CMK (cell line): ENCODE results near the gene BOD1L1.

Experiments
- DNase-seq: peaks from one replicate; pipeline ENCODE4 v3.0.0-alpha.2; 2010; ENCODE audit warnings: low read depth

BOD1L1 gene

GRCh38 chr4:13539047-13539618, 88.4 kb downstream of the BOD1L1 start:
- DNase-seq: no peak

GRCh38 chr4:13538427-13538973, 89.0 kb downstream of the BOD1L1 start:
- no peak for DNase-seq

GRCh38 chr4:13537832-13538177, 89.7 kb downstream of the BOD1L1 start:
- DNase-seq: no peak

- DNase-seq: no peak
Measured at GRCh38 chr4:13537011-13537831, 90.3 kb downstream of the BOD1L1 start.

GRCh38 chr4:13536607-13537006, 90.9 kb downstream of the BOD1L1 start:
- DNase-seq: no peak

GRCh38 chr4:13535708-13536361, 91.7 kb downstream of the BOD1L1 start:
- no peak for DNase-seq

GRCh38 chr4:13535118-13535517, 92.4 kb downstream of the BOD1L1 start:
- DNase-seq: no peak

GRCh38 chr4:13534344-13535063, 93.0 kb downstream of the BOD1L1 start:
- DNase-seq: no peak

GRCh38 chr4:13533670-13534343, 93.7 kb downstream of the BOD1L1 start:
- DNase-seq: no peak

- no peak for DNase-seq
Measured at GRCh38 chr4:13531625-13531998, 95.9 kb downstream of the BOD1L1 start.

- no peak for DNase-seq
Measured at GRCh38 chr4:13530823-13531624, 96.5 kb downstream of the BOD1L1 start.

- no peak for DNase-seq
Measured at GRCh38 chr4:13529128-13529919, 98.2 kb downstream of the BOD1L1 start.

GRCh38 chr4:13528821-13529127, 98.8 kb downstream of the BOD1L1 start:
- DNase-seq: no peak

- no peak for DNase-seq
Measured at GRCh38 chr4:13527981-13528820, 99.3 kb downstream of the BOD1L1 start.

GRCh38 chr4:13527192-13527980, 100.1 kb downstream of the BOD1L1 start:
- no peak for DNase-seq

GRCh38 chr4:13526658-13527057, 100.9 kb downstream of the BOD1L1 start:
- DNase-seq: no peak

- no peak for DNase-seq
Measured at GRCh38 chr4:13525606-13526281, 101.8 kb downstream of the BOD1L1 start.
